GM18867 (cell line): ENCODE measurements around the gene CX3CR1.

Experiments
- ATAC-seq: cut with Tn5 transposase; IDR thresholded peaks from one replicate; pipeline ENCODE4 v1.9.1; 2021; ENCODE audit warnings: mild to moderate bottlenecking, moderate library complexity; ENCODE audit not compliant: unreplicated experiment

CX3CR1 gene

DNA sequence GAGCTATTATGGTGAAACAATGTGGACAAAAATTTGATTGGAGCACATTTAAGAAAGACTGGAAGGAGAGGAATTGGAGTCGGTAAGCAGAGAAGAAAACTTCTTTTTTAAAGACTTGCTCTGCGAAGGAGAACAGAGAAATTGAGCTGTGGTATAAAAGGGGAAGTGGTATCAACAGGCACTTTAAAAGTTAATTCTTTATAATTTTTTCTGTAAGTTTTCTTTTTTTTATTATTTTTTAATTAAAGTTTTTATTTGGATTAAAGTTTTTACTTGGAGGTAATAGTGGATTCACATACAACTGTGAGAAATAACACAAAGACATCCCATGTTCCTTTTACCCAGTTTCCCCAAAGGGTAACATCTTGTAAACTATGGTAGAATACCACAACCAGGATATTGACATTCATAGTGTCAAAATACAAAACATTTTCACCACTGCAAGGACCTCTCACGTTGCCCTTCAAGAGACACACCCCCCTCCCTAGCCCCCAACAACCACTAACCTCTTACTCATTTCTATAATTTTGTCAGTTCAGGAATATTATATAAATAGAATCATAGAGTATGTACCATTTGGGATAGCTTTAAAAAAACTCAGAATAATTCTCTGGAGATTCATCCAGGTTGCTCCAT is 53.6 kb downstream of the CX3CR1 start:
- peak; percentile 72 for ATAC-seq

- ATAC-seq: no peak
Measured at GRCh38 chr3:39224288-39224687, 55.5 kb downstream of the CX3CR1 start.

DNA sequence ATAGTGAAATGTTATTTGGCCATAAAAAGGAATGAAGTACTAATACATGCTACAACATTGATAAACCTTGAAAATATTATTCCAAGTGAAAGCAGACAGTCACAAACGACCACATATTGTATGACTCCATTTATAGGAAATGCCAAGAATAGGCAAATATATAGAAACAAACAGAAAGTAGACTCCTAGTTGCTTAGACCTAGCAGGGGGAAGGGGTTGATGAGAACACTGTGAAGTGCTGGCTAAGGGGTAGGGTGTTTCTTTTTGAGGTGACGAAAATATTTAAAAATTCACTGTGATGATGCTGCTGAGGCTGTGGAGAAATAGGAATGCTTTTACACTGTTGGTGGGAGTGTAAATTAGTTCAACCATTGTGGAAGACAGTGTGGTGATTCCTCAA is 56.9 kb downstream of the CX3CR1 start:
- no peak for ATAC-seq

DNA sequence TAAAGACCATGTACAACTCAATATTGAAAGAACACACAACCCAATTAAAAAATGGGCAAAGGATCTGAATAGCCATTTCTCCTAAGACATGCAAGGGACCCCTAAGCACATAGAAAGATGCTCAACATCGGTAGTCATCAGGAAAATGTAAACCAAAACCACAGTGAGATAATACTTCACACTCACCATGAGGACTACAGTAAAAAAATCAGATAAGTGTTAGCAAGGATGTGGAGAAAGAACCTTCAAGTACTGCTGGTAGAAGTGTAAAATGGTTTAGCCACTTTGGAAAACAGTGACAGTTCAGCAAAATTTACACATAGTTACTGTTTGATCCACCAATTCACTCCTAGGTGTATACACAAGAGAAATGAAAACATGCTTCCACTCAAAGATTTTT is 57.4 kb downstream of the CX3CR1 start:
- ATAC-seq: no peak

DNA sequence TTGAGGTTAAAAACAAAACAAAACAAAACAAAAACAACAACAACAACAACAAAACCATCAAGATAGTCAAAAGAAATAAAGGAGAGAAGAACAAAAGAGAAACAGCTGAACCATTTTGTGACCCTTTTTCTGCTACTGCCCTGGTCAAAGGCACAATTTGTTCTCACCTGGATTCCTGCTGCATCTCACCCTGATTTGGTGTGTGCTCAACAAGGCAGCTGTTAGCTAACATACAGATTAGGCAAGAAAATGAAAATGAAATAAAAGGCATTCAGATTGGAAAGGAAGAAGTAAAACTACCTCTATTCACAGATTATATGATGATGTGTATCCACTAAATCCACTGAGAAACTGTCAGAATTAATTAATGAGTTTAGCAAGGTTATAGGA is 58.7 kb downstream of the CX3CR1 start:
- no peak for ATAC-seq

DNA sequence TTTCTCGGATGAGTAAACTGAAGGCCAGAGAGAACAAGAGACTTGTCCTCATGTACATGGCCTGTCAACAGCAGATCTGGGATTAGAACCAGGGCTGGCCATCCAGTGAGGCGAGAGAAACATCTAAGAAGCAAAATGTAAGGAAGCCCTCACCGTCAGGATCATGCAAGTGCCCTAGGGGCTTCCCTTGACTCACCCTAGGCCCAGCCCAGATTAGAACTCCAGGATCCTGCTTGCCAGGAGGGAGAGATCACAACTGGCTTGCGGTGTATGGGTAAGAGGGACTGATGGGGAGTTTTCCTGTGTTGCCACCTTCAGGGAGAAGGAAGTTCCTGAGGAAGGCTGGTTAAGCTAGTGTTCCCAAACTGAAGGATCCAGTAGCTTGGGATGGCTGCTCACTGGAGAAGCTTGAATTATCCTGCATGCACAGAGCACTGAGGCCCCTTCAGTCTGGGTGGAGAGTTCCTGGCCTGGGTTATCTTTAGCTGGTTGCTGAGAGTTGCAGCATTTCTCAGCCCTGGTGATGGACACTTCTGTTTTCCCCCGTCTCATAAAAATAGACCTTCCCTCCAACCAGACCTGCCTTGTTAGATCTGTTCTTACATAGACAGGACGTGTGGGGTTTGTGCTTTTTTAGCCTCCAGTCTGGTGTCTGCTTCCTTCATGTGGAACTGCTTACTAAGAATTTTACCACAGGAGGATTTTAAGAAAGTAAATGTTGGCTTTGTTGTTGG is 59.3 kb downstream of the CX3CR1 start:
- no peak for ATAC-seq

DNA sequence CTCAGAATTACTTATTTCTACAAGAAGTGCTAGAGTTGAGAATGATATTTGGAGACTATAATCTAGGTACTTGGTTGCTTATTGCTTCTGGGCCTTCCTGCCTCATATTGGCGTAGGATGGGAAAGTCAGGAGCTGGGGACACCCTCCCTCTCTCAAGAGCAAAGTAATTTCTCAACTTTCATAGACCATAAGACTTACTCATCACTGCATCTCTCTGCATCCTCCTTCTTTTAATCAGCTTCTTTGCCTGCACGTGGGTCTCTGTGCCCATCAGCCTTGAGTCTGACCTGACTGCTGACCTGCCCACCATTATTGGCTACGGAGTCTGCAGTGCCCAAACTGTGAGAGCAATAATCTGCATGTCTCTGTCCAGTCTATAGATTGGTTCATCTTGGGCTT is 60.1 kb downstream of the CX3CR1 start:
- no peak for ATAC-seq

GRCh38 chr3:39216176-39216790 is 63.6 kb downstream of the CX3CR1 start:
- peak; percentile 97 for ATAC-seq

GRCh38 chr3:39213613-39214012 is 66.2 kb downstream of the CX3CR1 start:
- no peak for ATAC-seq
